Measurements from ENCODE around the gene LDLRAD4.

Gene LDLRAD4

GRCh38 chr18:13530033-13530878 is 311.7 kb downstream of the LDLRAD4 start:
- no peak for TF ChIP-seq CTCF (IDR thresholded peaks at IDR 0.05; ENCODE audit: low read depth, low read length)
- H3K4me3 ChIP-seq (ENCODE audit: low read depth, low read length), result no peak overlapping the region
- H3K27me3 ChIP-seq (ENCODE audit: insufficient read depth, low read depth, severe bottlenecking), result no peaks in the 10 kb centered on the region
- no peaks in the 10 kb centered on the region for H3K9me3 ChIP-seq (ENCODE audit: severe bottlenecking)
- DNase-seq, result no peak
- no peak overlapping the region for H3K27ac ChIP-seq
- no peaks in the 10 kb centered on the region for H3K36me3 ChIP-seq

GRCh38 chr18:13530879-13531387 is 312.4 kb downstream of the LDLRAD4 start:
- no peaks in the 10 kb centered on the region for H3K27me3 ChIP-seq (ENCODE audit: insufficient read depth, low read depth, severe bottlenecking)
- peak; percentile 73 for TF ChIP-seq CTCF (IDR thresholded peaks at IDR 0.05; ENCODE audit: low read depth, low read length)

GRCh38 chr18:13531681-13532325 is 313.2 kb downstream of the LDLRAD4 start:
- Histone ChIP-seq H3K36me3 (no peaks in the 10 kb centered on the region), H3K4me3 (ENCODE audit: low read depth, low read length) (no peak overlapping the region), H3K9me3 (ENCODE audit: severe bottlenecking) (no peaks in the 10 kb centered on the region), H3K27ac (no peak overlapping the region), H3K27me3 (ENCODE audit: insufficient read depth, low read depth, severe bottlenecking) (no peaks in the 10 kb centered on the region)
- TF ChIP-seq CTCF (IDR thresholded peaks at IDR 0.05; ENCODE audit: low read depth, low read length), result no peak
- no peak for DNase-seq

More at GRCh38 chr18:13530879-13531387, 312.4 kb downstream of the LDLRAD4 start:
- DNase-seq, result peak; percentile 53
- H3K9me3 ChIP-seq (ENCODE audit: severe bottlenecking), result no peaks in the 10 kb centered on the region
- no peak overlapping the region for H3K4me3 ChIP-seq (ENCODE audit: low read depth, low read length)
- no peaks in the 10 kb centered on the region for H3K36me3 ChIP-seq
- no peak overlapping the region for H3K27ac ChIP-seq

- Histone ChIP-seq H3K27me3 (ENCODE audit: insufficient read depth, low read depth, severe bottlenecking) (no peaks in the 10 kb centered on the region), H3K27ac (no peak overlapping the region)
Observed at GRCh38 chr18:13532406-13533075, 314.0 kb downstream of the LDLRAD4 start.

GRCh38 chr18:13534631-13535030 is 316.1 kb downstream of the LDLRAD4 start:
- no peak for DNase-seq
- Histone ChIP-seq H3K4me3 (ENCODE audit: low read depth, low read length) (no peak overlapping the region), H3K9me3 (ENCODE audit: severe bottlenecking) (no peaks in the 10 kb centered on the region), H3K36me3 (no peaks in the 10 kb centered on the region), H3K27ac (no peak overlapping the region), H3K27me3 (ENCODE audit: insufficient read depth, low read depth, severe bottlenecking) (no peaks in the 10 kb centered on the region)
- no peak for TF ChIP-seq CTCF (IDR thresholded peaks at IDR 0.05; ENCODE audit: low read depth, low read length)

More at GRCh38 chr18:13532406-13533075, 314.0 kb downstream of the LDLRAD4 start:
- H3K9me3 ChIP-seq (ENCODE audit: severe bottlenecking), result no peaks in the 10 kb centered on the region
- no peak for TF ChIP-seq CTCF (IDR thresholded peaks at IDR 0.05; ENCODE audit: low read depth, low read length)
- no peaks in the 10 kb centered on the region for H3K36me3 ChIP-seq
- no peak overlapping the region for H3K4me3 ChIP-seq (ENCODE audit: low read depth, low read length)
- DNase-seq, result no peak

All from WERI-Rb-1 (cell line).